Suprapubic skin (tissue), 4 donors: ENCODE data around the gene C3orf80.

Source experiments
- EP300 ChIP-seq: sonication (generic); formaldehyde crosslinking; IDR thresholded peaks from one replicate; pipeline ENCODE4 v1.6.1; 2017; ENCODE audit warnings: antibody characterized with exemption
- POLR2A ChIP-seq, 2 donors: fragments of 450-650 bp; IDR thresholded peaks; one replicate each; pipeline ENCODE4 v1.6.1; 2017; ENCODE audit warnings: antibody characterized with exemption in 2 of 2, mild to moderate bottlenecking in 2 of 2, moderate library complexity in 2 of 2
- POLR2AphosphoS5 ChIP-seq, 3 donors: sonication (generic); formaldehyde crosslinking; IDR thresholded peaks; one replicate each; pipeline ENCODE4 v1.6.1; 2017; ENCODE audit warnings: antibody characterized with exemption in 3 of 3
- TF ChIP-seq, protein P1 (sequence below), 2 donors: fragments of 200-600 bp in 1 of 2; fragments of 450-650 bp in 1 of 2; sonication (generic) in 1 of 2; IDR thresholded peaks; one replicate each; pipeline ENCODE4 v1.5.1; 2016 to 2019; ENCODE audit warnings: antibody characterized with exemption in 2 of 2, mild to moderate bottlenecking in 1 of 2, moderate library complexity in 1 of 2

DNA sequence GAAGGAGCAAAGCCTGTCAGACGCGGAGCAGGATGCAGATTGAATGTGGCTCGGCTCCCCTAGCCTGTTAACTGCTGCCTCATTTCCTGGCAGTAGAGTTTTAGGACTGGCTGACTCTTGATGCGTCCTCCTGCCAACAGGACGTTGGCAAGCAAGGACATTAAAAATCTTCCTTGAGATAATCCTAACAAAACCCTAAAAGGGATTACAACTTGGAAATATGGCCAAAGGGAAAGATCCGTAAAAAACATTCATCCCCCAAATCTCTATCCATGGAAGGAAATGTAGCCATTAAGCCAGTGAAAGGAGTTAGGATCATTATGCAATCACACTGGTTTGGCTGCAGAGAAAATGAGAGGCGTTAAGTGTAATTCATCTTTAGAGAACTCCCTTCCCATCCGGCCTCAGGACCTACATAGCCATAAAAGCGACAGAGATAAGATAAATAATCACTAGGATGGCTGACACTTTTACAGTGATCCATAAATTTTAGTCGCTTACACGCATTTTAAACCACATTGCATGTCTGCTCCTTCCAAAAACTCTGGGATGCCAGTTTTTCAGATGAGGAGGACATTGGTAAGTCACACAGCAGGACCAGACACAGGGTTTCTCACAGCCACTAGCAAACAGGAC is 44.5 kb upstream of the C3orf80 start:
- TF ChIP-seq, protein P1, sequence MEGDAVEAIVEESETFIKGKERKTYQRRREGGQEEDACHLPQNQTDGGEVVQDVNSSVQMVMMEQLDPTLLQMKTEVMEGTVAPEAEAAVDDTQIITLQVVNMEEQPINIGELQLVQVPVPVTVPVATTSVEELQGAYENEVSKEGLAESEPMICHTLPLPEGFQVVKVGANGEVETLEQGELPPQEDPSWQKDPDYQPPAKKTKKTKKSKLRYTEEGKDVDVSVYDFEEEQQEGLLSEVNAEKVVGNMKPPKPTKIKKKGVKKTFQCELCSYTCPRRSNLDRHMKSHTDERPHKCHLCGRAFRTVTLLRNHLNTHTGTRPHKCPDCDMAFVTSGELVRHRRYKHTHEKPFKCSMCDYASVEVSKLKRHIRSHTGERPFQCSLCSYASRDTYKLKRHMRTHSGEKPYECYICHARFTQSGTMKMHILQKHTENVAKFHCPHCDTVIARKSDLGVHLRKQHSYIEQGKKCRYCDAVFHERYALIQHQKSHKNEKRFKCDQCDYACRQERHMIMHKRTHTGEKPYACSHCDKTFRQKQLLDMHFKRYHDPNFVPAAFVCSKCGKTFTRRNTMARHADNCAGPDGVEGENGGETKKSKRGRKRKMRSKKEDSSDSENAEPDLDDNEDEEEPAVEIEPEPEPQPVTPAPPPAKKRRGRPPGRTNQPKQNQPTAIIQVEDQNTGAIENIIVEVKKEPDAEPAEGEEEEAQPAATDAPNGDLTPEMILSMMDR (IDR thresholded peaks at IDR 0.05): no peak
- no peak for TF ChIP-seq POLR2A (IDR thresholded peaks at IDR 0.05)
- TF ChIP-seq EP300: no peak
- no peak for TF ChIP-seq POLR2AphosphoS5 (IDR thresholded peaks at IDR 0.05)
